MM.1S (cell line): ENCODE data around the gene FABP7.
A peak's percentile ranks its signal among the peaks of the same experiment; 100 is the strongest.

Experiments used
- EZH2 ChIP-seq: fragments of 300-600 bp; sonication (generic); optimal IDR thresholded peaks from 2 replicates; pipeline ENCODE3; 2017; ENCODE audit warnings: low read depth, mild to moderate bottlenecking, antibody characterized with exemption, low read length, mixed read lengths
- TF ChIP-seq, protein P1 (sequence below): fragments of 300-600 bp; sonication (generic); IDR thresholded peaks from 2 replicates; pipeline ENCODE4 v1.5.1; 2016; ENCODE audit warnings: antibody characterized with exemption, low read length, mixed read lengths

DNA sequence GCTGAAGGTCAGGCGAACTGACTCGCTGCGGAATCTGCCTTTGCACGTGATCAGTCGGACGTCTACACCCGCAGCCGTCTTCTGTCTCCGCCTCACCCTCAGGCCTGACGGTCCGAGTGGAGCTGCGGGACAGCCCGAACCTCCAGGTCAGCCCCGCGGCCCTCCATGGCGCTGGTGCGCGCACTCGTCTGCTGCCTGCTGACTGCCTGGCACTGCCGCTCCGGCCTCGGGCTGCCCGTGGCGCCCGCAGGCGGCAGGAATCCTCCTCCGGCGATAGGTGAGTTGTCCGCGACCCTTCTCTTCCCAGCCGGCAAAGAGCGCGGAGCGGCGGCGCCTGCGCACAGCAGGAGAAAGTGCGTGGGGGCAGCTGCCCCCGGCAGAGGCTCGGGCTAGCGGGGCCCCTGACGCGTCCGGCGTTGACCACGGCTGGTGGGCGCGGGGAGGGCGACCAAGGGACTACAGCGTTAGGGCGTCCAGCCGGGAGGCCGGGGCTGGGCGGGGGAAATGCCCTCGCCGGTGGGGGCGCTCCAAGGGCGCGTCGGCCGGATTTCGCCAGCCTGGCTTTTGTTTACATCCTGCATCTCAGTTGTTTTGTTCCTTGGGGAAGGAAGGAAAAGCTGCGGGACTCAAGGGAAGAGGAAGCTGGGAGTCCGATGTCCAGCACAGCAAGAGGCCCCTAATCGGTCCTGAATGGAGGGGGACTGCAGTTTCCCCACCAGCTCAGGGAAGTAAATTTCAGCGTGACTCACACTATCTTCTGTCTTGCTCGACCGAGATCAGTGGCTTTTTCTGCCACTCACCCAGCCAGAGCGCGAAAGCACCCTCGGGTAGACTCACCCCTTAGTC is 9.9 kb downstream of the FABP7 start, which contains the start of gene SMPDL3A:
- no peak for TF ChIP-seq EZH2
- TF ChIP-seq, protein P1, sequence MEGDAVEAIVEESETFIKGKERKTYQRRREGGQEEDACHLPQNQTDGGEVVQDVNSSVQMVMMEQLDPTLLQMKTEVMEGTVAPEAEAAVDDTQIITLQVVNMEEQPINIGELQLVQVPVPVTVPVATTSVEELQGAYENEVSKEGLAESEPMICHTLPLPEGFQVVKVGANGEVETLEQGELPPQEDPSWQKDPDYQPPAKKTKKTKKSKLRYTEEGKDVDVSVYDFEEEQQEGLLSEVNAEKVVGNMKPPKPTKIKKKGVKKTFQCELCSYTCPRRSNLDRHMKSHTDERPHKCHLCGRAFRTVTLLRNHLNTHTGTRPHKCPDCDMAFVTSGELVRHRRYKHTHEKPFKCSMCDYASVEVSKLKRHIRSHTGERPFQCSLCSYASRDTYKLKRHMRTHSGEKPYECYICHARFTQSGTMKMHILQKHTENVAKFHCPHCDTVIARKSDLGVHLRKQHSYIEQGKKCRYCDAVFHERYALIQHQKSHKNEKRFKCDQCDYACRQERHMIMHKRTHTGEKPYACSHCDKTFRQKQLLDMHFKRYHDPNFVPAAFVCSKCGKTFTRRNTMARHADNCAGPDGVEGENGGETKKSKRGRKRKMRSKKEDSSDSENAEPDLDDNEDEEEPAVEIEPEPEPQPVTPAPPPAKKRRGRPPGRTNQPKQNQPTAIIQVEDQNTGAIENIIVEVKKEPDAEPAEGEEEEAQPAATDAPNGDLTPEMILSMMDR = peak; percentile 57
